C4-2B (cell line): ENCODE measurements around the gene C12orf54.

Experiments
- CTCF ChIP-seq: fragments of 450-650 bp; conservative IDR thresholded peaks from 2 replicates; pipeline ENCODE4 v1.5.1; 2017; ENCODE audit warnings: mild to moderate bottlenecking
- ZFX ChIP-seq: fragments of 450-650 bp; IDR thresholded peaks from 2 replicates; pipeline ENCODE4 v1.6.1; 2017

GRCh38 chr12:48512855-48513254 lies 30.6 kb downstream of the C12orf54 start:
- TF ChIP-seq CTCF (no peak), ZFX (no peak)
